ENCODE results near the gene DLG1. TPM values are rescaled to one million over a fixed set of nuclear protein-coding genes. Genes with fewer than 3 reads are reported as not detected.
A peak's percentile ranks its signal among the peaks of the same experiment; 100 is the strongest.
"Not testable (repeated sequence)": the region's sequence is repeated elsewhere in the genome, so short reads cannot be mapped to it uniquely, and the experiment has no call there.

The DLG1 gene
- total RNA-seq, 1 donor from 2014 or later = 123 TPM

DNA sequence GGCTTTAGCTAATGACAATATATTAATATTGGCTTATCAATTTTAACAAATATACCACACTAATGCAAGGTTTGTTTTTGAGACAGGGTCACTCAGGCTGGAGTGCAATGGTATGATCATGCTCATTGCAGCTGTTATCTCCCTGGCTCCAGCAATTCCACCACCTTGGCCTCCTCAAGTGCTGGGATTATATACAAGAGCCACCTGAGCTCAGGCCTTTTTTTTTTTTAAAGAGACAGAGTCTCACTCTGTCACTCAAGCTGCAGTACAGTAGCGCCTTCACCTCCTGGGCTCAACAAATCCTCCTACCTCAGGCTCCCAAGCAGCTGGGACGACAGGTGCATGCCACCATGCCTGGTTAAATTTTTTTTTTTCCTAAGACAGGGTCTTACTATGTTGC is 11.7 kb downstream of the DLG1 start:
- DNase-seq = no peak

- no peak for DNase-seq
Observed at GRCh38 chr3:197285557-197285956, 12.9 kb downstream of the DLG1 start.

DNA sequence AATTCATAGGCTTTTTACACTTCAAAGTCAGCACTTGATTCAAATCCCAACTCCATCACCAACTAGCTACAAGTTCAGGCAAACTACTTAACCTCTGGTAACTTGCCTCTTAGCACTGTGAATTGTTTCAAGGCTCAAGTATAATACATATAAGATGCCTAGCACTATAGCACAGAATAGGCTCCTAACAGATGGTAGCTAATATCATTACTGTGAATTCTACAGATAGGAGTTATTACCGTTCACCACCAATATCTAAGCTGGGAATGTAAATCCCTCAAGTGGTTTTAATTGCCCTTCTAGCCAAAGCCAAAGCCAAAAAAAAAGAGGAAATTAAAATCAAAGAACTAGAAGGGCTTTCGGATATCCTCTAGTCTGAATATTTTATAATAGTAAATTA is 15.4 kb downstream of the DLG1 start:
- no peak for DNase-seq

GRCh38 chr3:197281849-197282248 is 16.6 kb downstream of the DLG1 start:
- DNase-seq = no peak

DNA sequence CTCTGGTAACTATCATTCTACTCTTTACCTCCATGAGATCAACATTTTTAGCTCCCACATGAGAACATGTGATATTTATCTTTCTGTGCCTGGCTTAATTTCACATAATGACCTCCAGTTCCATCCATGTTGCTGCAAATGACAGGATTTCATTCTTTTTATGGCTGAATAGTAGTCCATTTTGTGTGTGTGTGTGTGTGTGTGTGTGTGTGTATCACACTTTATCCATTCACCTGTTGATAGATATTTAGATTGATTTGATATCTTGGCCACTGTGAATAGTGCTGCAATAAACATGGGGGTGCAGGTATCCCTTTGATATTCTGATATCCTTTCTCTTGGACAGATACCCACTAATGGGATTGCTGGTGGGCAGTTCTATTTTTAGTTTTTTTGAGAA is 18.3 kb downstream of the DLG1 start:
- no peak for DNase-seq

DNA sequence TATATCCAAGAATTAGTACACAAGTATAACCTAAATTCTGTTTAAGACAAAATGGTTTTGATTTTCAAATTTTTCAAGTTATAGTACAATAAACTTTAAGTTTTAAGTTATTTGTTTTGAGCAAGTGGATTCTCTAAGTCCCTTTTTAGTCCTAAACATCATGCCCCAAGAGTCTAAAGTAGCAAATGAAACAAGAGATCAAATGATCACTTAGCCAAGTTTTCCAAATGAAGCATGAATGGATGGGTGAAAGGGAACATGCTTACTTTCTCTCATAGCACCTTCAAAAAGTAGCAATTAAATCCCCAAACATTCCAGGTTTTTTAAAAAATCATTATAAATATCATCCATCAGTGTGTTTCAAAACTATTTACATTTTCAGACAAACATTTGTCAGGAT is 19.5 kb downstream of the DLG1 start:
- no peak for DNase-seq

GRCh38 chr3:197276808-197277207 is 21.6 kb downstream of the DLG1 start:
- DNase-seq = not testable (repeated sequence)

DNA sequence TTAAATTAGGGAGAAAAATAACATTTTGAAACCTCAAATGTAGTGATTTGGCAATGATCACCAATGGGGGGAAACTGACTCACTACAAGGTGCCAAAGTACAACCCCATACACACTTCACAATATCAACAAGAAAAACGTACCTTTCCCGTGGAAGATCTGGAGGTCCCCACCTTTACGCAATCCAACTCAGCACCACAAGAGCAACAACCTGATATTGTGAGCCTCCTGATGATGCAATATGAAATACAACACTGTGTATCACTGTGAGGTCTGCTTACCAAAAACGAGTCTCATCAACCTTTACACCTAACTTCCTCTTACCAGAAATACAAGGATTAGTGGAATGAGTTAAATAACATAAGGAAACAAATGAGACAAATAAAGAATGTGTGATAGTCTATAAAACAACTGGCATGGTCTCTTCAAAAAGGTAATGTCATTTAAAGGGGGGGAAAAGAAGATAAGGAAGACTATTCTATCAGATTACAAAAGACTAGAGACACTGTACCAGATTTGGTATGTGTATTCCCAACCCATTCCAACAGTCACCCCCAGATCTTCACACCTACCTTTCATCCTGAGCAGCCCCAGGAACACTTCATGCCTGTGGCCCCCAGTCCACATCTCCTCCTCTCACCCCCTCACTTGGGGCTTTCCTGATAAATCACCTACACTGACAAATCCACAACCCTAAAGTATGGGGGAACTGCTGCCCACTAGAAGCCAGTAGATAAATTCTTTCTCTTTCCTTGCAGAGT is 27.7 kb downstream of the DLG1 start:
- no peak for DNase-seq

DNA sequence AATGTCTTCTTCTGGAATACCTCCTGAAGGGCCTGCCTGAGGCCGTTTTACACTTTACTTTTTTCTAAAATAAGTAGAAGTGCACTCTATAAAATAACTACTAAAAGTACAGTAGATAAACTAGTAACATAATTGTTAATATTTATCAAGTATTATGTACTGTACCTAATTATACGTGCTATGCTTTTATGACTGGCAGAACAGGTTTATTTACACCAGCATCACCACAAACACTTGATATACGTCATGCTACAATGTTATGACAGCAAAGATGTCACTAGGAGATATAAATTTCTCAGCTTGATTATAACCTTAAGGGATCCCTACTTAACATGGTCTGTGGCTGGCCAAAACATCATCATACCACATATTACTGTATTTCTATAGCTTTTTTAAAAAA is 29.4 kb downstream of the DLG1 start:
- no peak for DNase-seq

DNA sequence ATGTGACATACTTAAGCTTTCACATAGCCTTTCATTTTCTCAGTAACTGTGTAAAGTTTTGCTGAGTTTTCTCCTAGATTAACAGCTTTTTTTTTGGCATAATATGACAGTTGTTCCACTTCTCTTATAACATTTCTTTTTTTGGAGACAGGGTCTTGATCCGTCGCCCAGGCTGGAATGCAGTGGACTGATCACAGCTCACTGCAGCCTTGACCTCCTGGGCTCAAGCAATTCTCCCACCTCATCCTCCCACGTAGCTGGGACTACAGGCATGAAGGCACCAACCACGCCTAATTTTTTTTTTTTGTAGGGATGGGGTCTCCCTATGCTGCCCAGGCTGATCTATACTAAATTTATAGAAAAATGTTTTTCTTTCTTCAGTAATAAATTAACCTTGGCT is 30.1 kb downstream of the DLG1 start:
- no peak for DNase-seq

GRCh38 chr3:197266331-197266730 is 32.1 kb downstream of the DLG1 start:
- no peak for DNase-seq

GRCh38 chr3:197262709-197263108 is 35.7 kb downstream of the DLG1 start:
- DNase-seq = no peak

GRCh38 chr3:197261164-197261509 is 37.3 kb downstream of the DLG1 start:
- DNase-seq = no peak

DNA sequence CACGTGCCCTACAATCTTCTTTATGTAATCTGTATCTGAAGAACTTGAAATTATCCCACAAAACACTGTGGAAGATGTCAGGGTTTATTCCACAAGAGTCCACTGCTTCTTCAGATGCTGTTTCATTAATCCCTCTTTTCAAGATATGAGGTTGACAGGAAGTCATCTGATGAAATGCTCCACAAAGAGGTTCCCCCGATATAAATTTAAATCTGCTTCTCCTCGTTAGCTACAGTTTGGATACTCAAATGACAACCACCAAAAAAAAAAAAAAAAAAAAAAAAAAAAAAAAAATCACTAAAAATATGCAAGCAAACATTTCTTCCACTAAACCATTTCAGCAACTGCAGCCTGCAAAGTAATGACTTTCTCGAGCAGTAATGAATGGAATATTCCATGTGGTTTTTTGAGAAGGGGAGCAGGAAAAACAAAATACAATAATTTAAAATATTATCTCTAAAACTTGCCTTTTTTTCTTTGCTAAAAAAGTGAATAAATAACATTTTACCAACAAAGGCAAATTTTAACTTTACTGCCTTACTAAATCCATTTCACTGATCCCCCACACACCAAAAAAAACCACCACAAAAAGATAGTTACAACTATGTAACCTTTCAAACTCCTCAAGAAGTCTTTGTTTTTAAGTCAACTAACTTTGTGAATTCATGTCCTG is 37.8 kb downstream of the DLG1 start:
- no peak for DNase-seq

DNA sequence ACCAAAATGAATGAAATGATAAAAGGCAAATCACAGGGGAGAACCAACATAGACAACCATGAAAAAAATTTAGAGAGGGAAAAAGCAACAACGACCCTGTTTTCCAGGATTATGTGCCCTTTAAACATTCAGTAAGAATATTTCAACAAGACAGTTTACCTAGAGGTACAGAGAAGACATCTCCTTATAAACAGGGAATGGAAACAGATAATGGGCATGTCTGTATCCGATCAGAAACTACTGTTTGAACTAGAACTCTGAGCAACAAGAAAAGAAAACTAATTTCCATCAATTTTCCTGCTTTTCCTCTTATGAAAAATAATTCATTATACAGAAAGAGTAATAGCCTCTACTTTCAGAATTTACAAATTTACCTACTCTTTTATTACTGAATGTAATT is 39.3 kb downstream of the DLG1 start:
- DNase-seq = no peak

GRCh38 chr3:197258168-197258755 is 40.1 kb downstream of the DLG1 start:
- DNase-seq = no peak

GRCh38 chr3:197257711-197258110 is 40.7 kb downstream of the DLG1 start:
- no peak for DNase-seq

DNA sequence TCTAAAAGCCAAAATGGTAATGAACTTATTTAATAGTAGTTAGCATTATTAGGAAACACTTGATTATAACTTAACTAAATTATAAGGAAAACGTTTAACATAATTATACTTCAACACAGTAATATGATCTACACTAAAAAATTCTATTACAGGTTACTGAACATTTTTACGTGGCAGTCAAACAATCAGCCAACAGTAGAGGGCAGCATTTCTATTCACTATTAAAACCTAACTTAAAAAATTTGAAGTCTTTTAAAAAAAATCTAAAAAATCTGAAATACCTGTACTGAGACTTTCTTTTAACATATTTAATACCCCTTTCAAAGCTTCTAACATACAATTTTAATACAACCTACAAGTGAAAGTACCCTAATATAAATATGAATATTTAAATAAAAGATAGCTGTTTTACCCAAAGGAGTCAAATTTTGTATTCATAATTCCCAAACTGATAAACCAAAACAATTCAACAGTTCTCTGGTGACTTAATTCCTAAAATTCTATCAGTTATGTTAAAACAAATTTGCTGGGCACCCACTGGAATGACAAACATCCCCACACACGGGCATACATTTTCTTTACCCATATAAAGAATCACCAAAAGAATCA is 41.5 kb downstream of the DLG1 start:
- peak; percentile 77 for DNase-seq

- no peak for DNase-seq
Observed at GRCh38 chr3:197256104-197256503, 42.3 kb downstream of the DLG1 start.

DNA sequence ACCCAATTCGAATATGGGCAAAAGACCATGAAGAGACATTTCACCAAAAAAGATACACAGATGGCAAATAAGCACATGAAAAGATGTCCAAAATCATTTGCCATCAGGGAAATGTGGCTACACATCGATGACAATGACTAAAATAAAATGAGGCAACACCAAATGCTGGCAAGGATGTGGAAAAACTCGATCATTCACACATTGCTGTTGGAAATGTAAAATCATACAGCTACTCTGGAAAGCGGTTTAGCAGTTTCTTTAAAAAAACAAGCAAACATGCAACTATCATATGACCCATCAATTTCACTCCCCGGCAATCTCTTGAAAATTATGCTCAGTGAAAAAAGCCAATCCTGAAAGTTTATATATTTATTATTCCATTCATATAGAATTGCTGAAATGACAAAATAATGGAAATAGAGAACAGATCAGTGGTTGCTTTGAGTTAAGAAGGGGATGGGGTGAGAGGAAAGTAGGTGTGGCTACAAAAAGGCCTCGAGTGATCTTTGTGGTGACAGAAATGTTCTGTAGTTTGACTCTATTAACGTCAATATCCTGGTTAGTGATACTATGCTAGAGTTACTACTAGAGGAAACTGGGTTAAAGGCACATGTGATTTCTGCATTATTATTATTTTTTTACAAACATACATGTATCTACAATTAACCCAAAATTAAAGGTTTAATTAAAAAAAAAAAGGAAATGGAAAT is 45.0 kb downstream of the DLG1 start:
- DNase-seq = no peak

- no peak for DNase-seq
Observed at GRCh38 chr3:197249542-197249941, 48.9 kb downstream of the DLG1 start.

DNA sequence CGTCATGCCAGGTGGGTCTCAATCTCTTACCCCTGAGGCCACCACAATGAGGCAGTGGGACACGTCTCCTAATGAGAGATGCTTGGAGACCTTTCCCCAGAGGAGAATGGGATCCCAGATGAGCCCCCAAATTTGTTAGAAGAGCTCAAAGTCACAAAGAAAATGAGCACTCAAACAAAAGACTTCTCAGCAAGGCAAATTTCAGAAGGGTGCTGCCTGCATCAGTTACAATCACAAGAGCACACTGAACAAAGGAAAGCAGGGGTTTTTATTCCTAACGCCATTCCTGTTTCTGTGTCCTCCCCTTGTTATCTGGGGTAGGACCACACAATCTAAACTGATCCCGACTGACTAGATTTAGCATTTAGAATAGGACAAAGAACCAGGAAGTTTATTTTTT is 50.1 kb downstream of the DLG1 start:
- no peak for DNase-seq

DNA sequence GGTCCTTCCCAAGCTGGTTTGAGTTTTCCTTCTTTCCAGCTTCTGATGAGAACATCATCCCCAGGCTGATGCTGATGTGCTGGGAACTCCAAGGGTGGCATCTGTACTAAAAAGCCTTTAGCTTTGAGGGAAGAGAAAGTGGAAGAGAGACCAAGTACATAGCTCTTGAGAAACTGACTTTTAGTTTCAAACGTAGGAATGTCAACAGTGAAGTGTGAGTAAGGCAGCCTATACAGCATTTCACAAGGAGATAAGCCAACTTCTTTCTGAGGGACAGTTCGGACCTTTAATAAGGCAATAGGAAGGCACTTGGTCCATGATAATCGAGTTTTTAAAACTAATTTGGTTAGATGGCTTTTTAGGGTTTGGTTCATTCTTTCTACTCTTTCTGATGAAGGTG is 53.7 kb downstream of the DLG1 start:
- no peak for DNase-seq
